WERI-Rb-1 (cell line): ENCODE measurements around the gene UCP3.
"Not testable (repeated sequence)": the region's sequence is repeated elsewhere in the genome, so short reads cannot be mapped to it uniquely, and the experiment has no call there.

Experiments
- DNase-seq: peaks from one replicate; pipeline ENCODE4 v3.0.0-alpha.2; 2020
- H3K27ac ChIP-seq: fragments of 250-450 bp; sonication (Bioruptor Pico); 2 replicates; pipeline ENCODE4 v1.5.1; 2020; ENCODE audit warnings: mild to moderate bottlenecking, moderate library complexity
- H3K27me3 ChIP-seq: fragments of 250-450 bp; sonication (Bioruptor Pico); 2 replicates; pipeline ENCODE4 v1.5.1; 2021; ENCODE audit warnings: mild to moderate bottlenecking, low read depth, moderate library complexity; ENCODE audit not compliant: insufficient read depth, severe bottlenecking
- H3K36me3 ChIP-seq: fragments of 250-450 bp; sonication (Bioruptor Pico); 2 replicates; pipeline ENCODE4 v1.5.1; 2020; ENCODE audit warnings: mild to moderate bottlenecking, moderate library complexity
- H3K4me3 ChIP-seq: 2 replicates; pipeline ENCODE4 v1.5.1; 2011; ENCODE audit warnings: low read depth, mild to moderate bottlenecking, control low read depth, low read length
- H3K9me3 ChIP-seq: fragments of 250-450 bp; sonication (Bioruptor Pico); 2 replicates; pipeline ENCODE4 v1.5.1; 2021; ENCODE audit warnings: mild to moderate bottlenecking, moderate library complexity; ENCODE audit not compliant: severe bottlenecking
- CTCF ChIP-seq: IDR thresholded peaks from 2 replicates; pipeline ENCODE4 v1.5.1; 2011; ENCODE audit warnings: low read depth, mild to moderate bottlenecking, control low read depth, inconsistent platforms, low read length

Gene UCP3

GRCh38 chr11:73995731-73996130 is 13.2 kb downstream of the UCP3 start:
- Histone ChIP-seq H3K36me3 (no peaks in the 10 kb centered on the region; the same call in 1 of the 2 replicates), H3K27me3 (no peaks in the 10 kb centered on the region), H3K27ac (no peak overlapping the region), H3K4me3 (no peak overlapping the region), H3K9me3 (no peaks in the 10 kb centered on the region)
- DNase-seq, result no peak
- TF ChIP-seq CTCF, result no peak

GRCh38 chr11:73995247-73995646 is 13.6 kb downstream of the UCP3 start:
- no peak for TF ChIP-seq CTCF
- Histone ChIP-seq H3K4me3 (no peak overlapping the region), H3K36me3 (no peaks in the 10 kb centered on the region), H3K27me3 (no peaks in the 10 kb centered on the region), H3K27ac (no peak overlapping the region), H3K9me3 (no peaks in the 10 kb centered on the region)
- DNase-seq, result no peak

GRCh38 chr11:73991471-73992006 is 17.3 kb downstream of the UCP3 start:
- Histone ChIP-seq H3K36me3 (no peaks in the 10 kb centered on the region), H3K27ac (no peak overlapping the region; the same call in 1 of the 2 replicates), H3K4me3 (no peak overlapping the region), H3K9me3 (no peaks in the 10 kb centered on the region), H3K27me3 (no peaks in the 10 kb centered on the region)
- DNase-seq, result no peak
- TF ChIP-seq CTCF, result no peak

DNA sequence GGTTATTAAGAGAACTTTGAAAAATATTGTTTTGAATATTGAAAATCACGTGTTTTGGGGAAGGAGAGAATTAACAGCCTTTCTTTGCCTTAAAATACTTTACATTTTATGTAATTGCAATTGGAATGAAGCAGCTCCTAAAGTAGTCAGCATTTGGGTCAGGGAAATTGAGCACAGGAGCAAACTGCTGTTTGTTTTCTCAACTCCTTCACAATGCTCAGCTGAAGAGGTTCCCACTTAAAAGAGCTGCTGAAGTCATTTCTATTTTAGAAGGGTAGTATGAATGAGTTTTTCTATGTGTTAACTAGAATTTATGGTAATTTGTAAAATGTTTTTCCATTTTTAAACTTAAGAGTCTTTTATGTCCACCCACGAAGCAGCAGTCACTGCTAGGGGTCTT is 18.2 kb downstream of the UCP3 start:
- Histone ChIP-seq H3K27me3 (no peaks in the 10 kb centered on the region), H3K9me3 (no peaks in the 10 kb centered on the region), H3K4me3 (no peak overlapping the region), H3K27ac (no peak overlapping the region), H3K36me3 (no peaks in the 10 kb centered on the region)
- DNase-seq, result no peak
- no peak for TF ChIP-seq CTCF

DNA sequence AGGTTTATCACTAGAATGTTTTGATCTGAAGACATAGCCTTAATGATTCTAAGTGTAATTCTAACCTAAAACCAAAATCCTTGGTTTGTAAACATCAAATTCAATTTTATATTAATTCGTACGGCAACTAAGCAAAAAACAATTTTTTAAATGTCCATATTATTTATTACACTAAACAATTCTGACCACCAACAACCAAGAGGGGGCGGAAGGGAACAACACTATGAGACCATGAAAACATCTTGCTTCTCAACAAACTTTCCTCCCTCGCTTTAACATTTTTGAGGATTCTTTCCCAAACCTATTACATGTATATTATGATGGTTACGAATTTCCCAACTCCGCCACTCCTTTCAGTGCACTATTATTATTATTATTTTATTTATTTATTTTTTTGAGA is 19.7 kb downstream of the UCP3 start:
- TF ChIP-seq CTCF, result no peak
- Histone ChIP-seq H3K36me3 (no peaks in the 10 kb centered on the region), H3K27me3 (no peaks in the 10 kb centered on the region), H3K27ac (no peak overlapping the region), H3K9me3 (no peaks in the 10 kb centered on the region), H3K4me3 (no peak overlapping the region)
- no peak for DNase-seq

- Histone ChIP-seq H3K27me3 (no peaks in the 10 kb centered on the region), H3K4me3 (no peak overlapping the region), H3K9me3 (no peaks in the 10 kb centered on the region), H3K36me3 (no peaks in the 10 kb centered on the region), H3K27ac (no peak overlapping the region)
- DNase-seq, result no peak
- no peak for TF ChIP-seq CTCF
These were observed 20.7 kb downstream of the UCP3 start for GRCh38 chr11:73988227-73988626.

GRCh38 chr11:73985661-73986060 is 23.2 kb downstream of the UCP3 start:
- H3K9me3 ChIP-seq, H3K4me3 ChIP-seq, H3K27ac ChIP-seq, DNase-seq, H3K27me3 ChIP-seq, H3K36me3 ChIP-seq: not testable (repeated sequence)
